Measurements from ENCODE around the gene HINT3. TPM values are rescaled to one million over a fixed set of nuclear protein-coding genes. Genes with fewer than 3 reads are reported as not detected.
A peak's percentile ranks its signal among the peaks of the same experiment; 100 is the strongest.
"Not testable (repeated sequence)": the region's sequence is repeated elsewhere in the genome, so short reads cannot be mapped to it uniquely, and the experiment has no call there.

HINT3 gene
- total RNA-seq, 2 donors from 2014 or later, result 8.8 to 14.5 TPM

DNA sequence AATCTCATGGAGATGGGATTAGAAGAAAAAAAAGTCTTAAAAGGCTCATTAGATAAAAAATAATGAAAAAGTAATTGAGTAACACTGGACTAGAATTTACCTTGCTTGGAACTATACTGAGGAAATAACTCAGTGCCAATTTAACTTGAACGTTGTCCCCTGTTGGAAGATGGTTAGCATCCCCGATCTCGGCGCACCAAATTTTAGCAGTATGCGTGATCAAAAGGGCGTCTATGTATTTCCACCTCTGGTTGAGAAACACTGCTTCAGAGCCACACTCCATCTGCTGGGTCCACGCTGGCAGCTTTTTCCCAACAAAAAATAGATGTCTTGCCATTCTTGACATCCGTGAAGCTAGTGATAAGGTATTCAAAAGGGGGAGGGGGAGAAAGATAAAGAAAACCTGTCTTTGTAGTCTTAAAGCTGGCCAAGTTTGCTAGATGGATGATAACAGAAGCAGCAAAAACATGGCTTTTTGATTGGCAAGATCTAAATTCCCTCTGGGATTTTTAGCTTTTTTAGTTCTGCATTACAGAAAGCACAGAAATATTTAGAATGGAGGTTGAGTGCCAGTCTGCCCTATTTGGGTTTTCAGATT, 6.4 kb downstream of the HINT3 start:
- no peak for ATAC-seq
- TF ChIP-seq POLR2A (IDR thresholded peaks at IDR 0.05) (no peak), CTCF (IDR thresholded peaks at IDR 0.05) (no peak)
- Histone ChIP-seq H3K36me3 (replicated peaks in 1 of 2; ENCODE audit: insufficient read depth in 1 of 2, low read depth in 2 of 2) (no peaks in the 10 kb centered on the region), H3K4me3 (no peak overlapping the region), H3K9me3 (no peaks in the 10 kb centered on the region), H3K27ac (no peak overlapping the region), H3K4me1 (peaks cover 32% of the 10 kb centered on the region), H3K27me3 (no peaks in the 10 kb centered on the region)
- intact Hi-C loops (cut with DNase I), result loop anchor here (10.0 kb wide), 1 partner anchor 168 kb away; the partner anchor contains the start of gene NCOA7
- no peak for DNase-seq
- 70 to 72% methylated on average over 8 of the region's 8 CpGs for WGBS, 2 donors

GRCh38 chr6:125963817-125964216, 7.2 kb downstream of the HINT3 start:
- TF ChIP-seq CTCF (IDR thresholded peaks at IDR 0.05) (no peak), POLR2A (IDR thresholded peaks at IDR 0.05) (no peak)
- ATAC-seq (no peak), DNase-seq (no peak)
- Histone ChIP-seq H3K4me1 (peaks cover 24% of the 10 kb centered on the region), H3K4me3 (no peak overlapping the region), H3K9me3 (no peaks in the 10 kb centered on the region), H3K27ac (no peak overlapping the region), H3K27me3 (no peaks in the 10 kb centered on the region), H3K36me3 (replicated peaks in 1 of 2; ENCODE audit: insufficient read depth in 1 of 2, low read depth in 2 of 2) (no peaks in the 10 kb centered on the region)
- 60 to 68% methylated on average over 2 of the region's 2 CpGs for WGBS, 2 donors
- intact Hi-C loops (cut with DNase I), result loop anchor here (10.0 kb wide), 1 partner anchor 169 kb away; the partner anchor contains the start of gene NCOA7

DNA sequence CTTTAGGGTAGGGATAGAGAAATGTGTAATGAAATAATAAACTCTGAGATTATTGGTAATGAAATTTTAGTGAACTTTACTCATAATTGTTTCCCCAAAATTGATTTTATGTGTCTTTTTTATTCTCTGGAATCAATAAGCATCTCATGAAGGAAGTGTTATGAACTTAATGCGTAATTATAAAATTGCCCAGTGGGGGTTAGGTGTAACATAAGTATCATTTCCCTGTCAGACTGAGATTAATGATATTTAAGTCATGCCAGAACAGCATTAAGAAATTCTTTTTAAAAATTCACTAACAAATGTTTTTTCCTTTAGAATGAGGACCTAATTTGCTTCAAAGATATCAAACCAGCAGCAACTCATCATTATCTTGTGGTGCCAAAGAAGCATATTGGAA, 10.0 kb downstream of the HINT3 start:
- ATAC-seq, result no peak
- H3K36me3 ChIP-seq (replicated peaks in 1 of 2; ENCODE audit: insufficient read depth in 1 of 2, low read depth in 2 of 2), result no peaks in the 10 kb centered on the region
- intact Hi-C loops (cut with DNase I), result loop anchor here (10.0 kb wide), 1 partner anchor 172 kb away; the partner anchor contains the start of gene NCOA7
- no peak overlapping the region for H3K27ac ChIP-seq
- TF ChIP-seq CTCF (IDR thresholded peaks at IDR 0.05) (no peak), POLR2A (IDR thresholded peaks at IDR 0.05) (no peak)
- DNase-seq, result no peak
- H3K4me1 ChIP-seq, result peaks cover 7% of the 10 kb centered on the region
- H3K27me3 ChIP-seq, result no peaks in the 10 kb centered on the region
- H3K9me3 ChIP-seq, result no peaks in the 10 kb centered on the region
- no peak overlapping the region for H3K4me3 ChIP-seq
- WGBS, 2 donors, result 83 to 90% methylated on average over 1 of the region's 1 CpG

GRCh38 chr6:125968493-125968892, 11.9 kb downstream of the HINT3 start:
- H3K27me3 ChIP-seq, result no peaks in the 10 kb centered on the region
- H3K36me3 ChIP-seq (replicated peaks in 1 of 2; ENCODE audit: insufficient read depth in 1 of 2, low read depth in 2 of 2), result no peaks in the 10 kb centered on the region
- peaks cover 4% of the 10 kb centered on the region for H3K4me1 ChIP-seq
- DNase-seq (no peak), ATAC-seq (no peak)
- no peak overlapping the region for H3K27ac ChIP-seq
- intact Hi-C loops (cut with DNase I), result loop anchor here (10.0 kb wide), 1 partner anchor 174 kb away; the partner anchor contains the start of gene NCOA7
- 83 to 92% methylated on average over 2 of the region's 2 CpGs for WGBS, 2 donors
- no peak overlapping the region for H3K4me3 ChIP-seq
- no peaks in the 10 kb centered on the region for H3K9me3 ChIP-seq
- TF ChIP-seq POLR2A (IDR thresholded peaks at IDR 0.05), result no peak
- TF ChIP-seq CTCF (IDR thresholded peaks at IDR 0.05), result no peak

- Histone ChIP-seq H3K36me3 (replicated peaks in 1 of 2; ENCODE audit: insufficient read depth in 1 of 2, low read depth in 2 of 2) (no peaks in the 10 kb centered on the region), H3K4me3 (no peak overlapping the region), H3K27ac (no peak overlapping the region), H3K9me3 (no peaks in the 10 kb centered on the region), H3K4me1 (peaks cover 4% of the 10 kb centered on the region), H3K27me3 (no peaks in the 10 kb centered on the region)
- ATAC-seq (no peak), DNase-seq (peak in 1 of 4 donors; percentile 40)
- intact Hi-C loops (cut with DNase I), result loop anchor here (10.0 kb wide), 1 partner anchor 86 kb away; no protein-coding TSS in a partner anchor
- no peak for TF ChIP-seq POLR2A (IDR thresholded peaks at IDR 0.05)
- no peak for TF ChIP-seq CTCF (IDR thresholded peaks at IDR 0.05)
- WGBS, 2 donors, result 44 to 77% methylated on average over 2 of the region's 2 CpGs
Measured at GRCh38 chr6:125970760-125971159, 14.2 kb downstream of the HINT3 start.

- DNase-seq; ATAC-seq; H3K36me3 ChIP-seq (replicated peaks in 1 of 2; ENCODE audit: insufficient read depth in 1 of 2, low read depth in 2 of 2); H3K4me3 ChIP-seq; H3K27ac ChIP-seq; H3K4me1 ChIP-seq; H3K9me3 ChIP-seq; H3K27me3 ChIP-seq: not testable (repeated sequence)
- intact Hi-C loops (cut with DNase I), result loop anchor here (10.0 kb wide), 1 partner anchor 88 kb away; no protein-coding TSS in a partner anchor
- 87 to 96% methylated on average over 1 of the region's 1 CpG for WGBS, 2 donors
Measured at GRCh38 chr6:125972478-125972877, 15.9 kb downstream of the HINT3 start.

Measured in body of pancreas (tissue), 4 donors.